Stimulated activated CD8-positive, alpha-beta memory T cell treated with anti-CD3 and anti-CD28 coated beads, Interleukin-12 subunit alpha, Interleukin-12 subunit beta, amount 100 ng/mL, for 1 hour (primary cell): Measurements from ENCODE around the gene PDS5A.
"Not testable (repeated sequence)": the region's sequence is repeated elsewhere in the genome, so short reads cannot be mapped to it uniquely, and the experiment has no call there.

ENCODE experiments used
- DNase-seq: peaks from one replicate; pipeline ENCODE4 v3.0.0-alpha.2; 2020; ENCODE audit warnings: low read depth

The PDS5A gene

GRCh38 chr4:39977489-39978377, at the start of gene PDS5A:
TSS of gene PDS5A (minus strand) at chr4:39977911. CDS start at chr4:39976577, 1,334 bp downstream.
- peak; percentile 72 for DNase-seq

GRCh38 chr4:40024049-40024448, 46.3 kb upstream of the PDS5A start:
- not testable (repeated sequence) for DNase-seq

- DNase-seq: not testable (repeated sequence)
These were observed 43.4 kb upstream of the PDS5A start for GRCh38 chr4:40021116-40021515.

- DNase-seq: no peak
These were observed 42.5 kb upstream of the PDS5A start for GRCh38 chr4:40020221-40020620.

- no peak for DNase-seq
These were observed 38.3 kb upstream of the PDS5A start for GRCh38 chr4:40016007-40016406.

- no peak for DNase-seq
These were observed 26.3 kb upstream of the PDS5A start for GRCh38 chr4:40003986-40004385.

- no peak for DNase-seq
These were observed 23.0 kb upstream of the PDS5A start for GRCh38 chr4:40000711-40001110.

GRCh38 chr4:39998659-39999345, 21.1 kb upstream of the PDS5A start:
- no peak for DNase-seq

- no peak for DNase-seq
These were observed 19.1 kb upstream of the PDS5A start for GRCh38 chr4:39996811-39997210.

GRCh38 chr4:39994406-39994805, 16.7 kb upstream of the PDS5A start:
- DNase-seq: no peak

GRCh38 chr4:39989381-39989780, 11.7 kb upstream of the PDS5A start:
- DNase-seq: not testable (repeated sequence)

- DNase-seq: no peak
These were observed 9.8 kb upstream of the PDS5A start for GRCh38 chr4:39987485-39987884.

GRCh38 chr4:39978904-39979303, 1.2 kb upstream of the PDS5A start:
- no peak for DNase-seq

- DNase-seq: no peak
These were observed 666 bp upstream of the PDS5A start for GRCh38 chr4:39978378-39978775.

- DNase-seq: peak; percentile 6
These were observed 694 bp downstream of the PDS5A start for GRCh38 chr4:39976945-39977488.

- peak; percentile 55 for DNase-seq
These were observed 1.4 kb downstream of the PDS5A start for GRCh38 chr4:39976141-39976944.

- no peak for DNase-seq
These were observed 2.1 kb downstream of the PDS5A start for GRCh38 chr4:39975488-39976089.

GRCh38 chr4:39973052-39973451, 4.7 kb downstream of the PDS5A start:
- not testable (repeated sequence) for DNase-seq

- no peak for DNase-seq
These were observed 6.8 kb downstream of the PDS5A start for GRCh38 chr4:39970671-39971640.

- no peak for DNase-seq
These were observed 14.1 kb downstream of the PDS5A start for GRCh38 chr4:39963656-39964055.
